HG02981 (cell line): ENCODE results near the gene APOL2.
"Not testable (repeated sequence)": the region's sequence is repeated elsewhere in the genome, so short reads cannot be mapped to it uniquely, and the experiment has no call there.

Experiments used
- ATAC-seq: cut with Tn5 transposase; IDR thresholded peaks from one replicate; pipeline ENCODE4 v1.9.1; 2021; ENCODE audit warnings: mild to moderate bottlenecking, moderate library complexity; ENCODE audit not compliant: unreplicated experiment

APOL2 gene

DNA sequence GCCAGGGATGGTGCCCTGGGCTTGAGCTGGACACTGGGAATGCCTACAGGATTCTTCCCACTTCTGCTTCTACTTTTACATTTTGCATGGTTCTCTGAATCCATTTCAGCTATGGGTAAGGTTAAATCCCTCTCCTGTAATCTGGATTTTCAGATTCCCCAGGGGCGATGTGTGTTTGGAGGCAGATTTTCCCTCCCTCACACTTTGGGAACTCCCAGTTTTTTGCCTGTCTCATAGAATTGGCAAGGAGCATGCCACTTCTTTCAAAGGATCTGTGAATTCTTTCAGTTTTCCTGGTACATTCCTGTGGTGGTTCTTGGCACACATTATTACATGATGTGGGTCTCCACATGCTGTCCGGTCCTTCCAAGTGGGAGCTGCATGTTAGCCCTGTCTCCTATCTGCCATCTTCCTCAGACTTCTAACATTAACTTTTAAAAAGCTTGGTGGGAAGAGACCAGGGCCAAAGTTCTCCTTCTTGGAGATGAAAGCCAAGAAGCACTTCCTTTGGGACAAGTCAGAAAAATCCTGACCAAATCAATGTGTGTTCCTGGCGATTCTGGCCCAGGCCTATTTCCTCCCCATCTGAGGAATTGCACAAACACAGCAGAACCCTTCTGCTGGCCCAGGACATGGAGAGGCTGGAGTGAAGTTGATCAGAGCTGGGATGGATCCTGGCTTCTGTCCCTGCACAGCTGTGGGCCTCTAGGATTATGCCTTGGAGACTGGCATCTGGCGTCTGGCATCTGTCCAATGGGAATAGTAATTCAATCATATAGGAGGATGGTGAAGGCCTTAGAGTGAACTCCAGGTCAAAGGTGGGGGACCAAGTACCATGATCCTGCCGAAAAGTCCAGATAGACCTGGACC is 5.4 kb upstream of the APOL2 start:
- no peak for ATAC-seq

DNA sequence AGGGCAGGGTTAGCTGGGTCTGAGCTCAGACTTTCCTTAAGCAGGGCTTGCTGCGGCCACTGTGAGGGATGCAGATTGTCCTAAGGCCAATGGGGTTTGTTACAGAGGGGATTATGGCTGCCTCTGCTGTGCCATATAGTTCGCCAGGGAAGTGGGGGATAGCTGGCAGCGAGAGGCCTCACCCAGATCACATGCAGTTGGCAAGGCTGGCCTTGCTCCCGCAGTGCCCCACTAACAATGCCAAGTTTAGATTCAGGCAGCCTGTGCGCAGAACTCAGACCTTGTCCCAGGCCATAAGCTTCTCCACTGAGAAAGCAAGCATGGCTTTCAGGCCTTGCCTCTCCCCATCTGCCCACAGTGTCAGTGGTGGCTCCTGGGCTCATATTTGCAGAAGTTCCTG is 4.7 kb upstream of the APOL2 start:
- ATAC-seq = no peak

DNA sequence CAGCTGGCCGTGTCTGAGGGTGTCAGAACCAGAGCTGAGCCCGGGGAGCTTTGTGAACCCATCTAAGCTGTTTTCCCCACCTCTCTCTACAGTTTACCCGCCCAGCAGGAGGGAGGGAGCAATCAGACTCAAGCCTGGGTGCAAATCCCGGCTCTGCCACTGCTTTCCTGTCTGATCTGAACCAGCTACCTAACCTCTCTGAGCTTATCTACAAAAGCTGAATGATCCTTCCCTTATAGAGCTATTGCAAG is 252 bp downstream of the APOL2 start:
- peak; percentile 13 for ATAC-seq

DNA sequence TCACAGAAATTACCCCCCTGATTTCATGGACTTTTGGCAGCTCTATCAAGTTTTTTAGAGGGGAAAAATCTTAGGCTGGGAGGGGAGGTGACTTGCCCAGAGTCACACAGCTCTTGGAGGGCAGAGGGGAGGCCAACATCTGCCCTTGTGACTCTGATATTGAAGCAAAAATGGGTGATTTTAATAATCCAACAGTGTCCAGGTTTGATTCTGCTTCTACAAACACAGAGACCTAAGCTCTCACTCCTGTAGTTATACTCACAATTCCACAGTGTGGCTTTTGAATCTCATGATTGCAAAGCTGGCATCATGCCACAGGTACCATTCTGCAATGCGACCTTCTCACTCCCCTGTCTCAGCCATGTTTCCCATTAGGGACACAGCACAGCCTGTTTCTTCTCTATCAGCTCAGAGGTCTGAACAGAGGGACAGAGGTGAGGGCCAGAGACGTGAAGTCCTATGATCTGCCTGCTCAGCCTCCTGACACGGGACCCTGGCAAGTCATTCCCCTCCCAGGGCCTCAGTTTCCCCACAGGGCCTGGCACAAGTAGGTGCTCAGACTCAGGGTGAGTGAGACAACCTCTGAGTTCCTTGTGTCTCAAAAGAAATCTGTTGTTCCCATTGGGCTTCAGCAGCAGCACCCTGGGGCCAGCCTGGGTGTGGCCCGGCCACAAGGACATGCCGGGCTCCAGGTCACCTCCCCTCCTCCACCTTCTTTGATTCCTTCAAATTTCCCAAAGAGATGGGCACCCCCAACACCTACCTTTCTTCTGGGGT is 766 bp downstream of the APOL2 start:
- ATAC-seq = no peak

DNA sequence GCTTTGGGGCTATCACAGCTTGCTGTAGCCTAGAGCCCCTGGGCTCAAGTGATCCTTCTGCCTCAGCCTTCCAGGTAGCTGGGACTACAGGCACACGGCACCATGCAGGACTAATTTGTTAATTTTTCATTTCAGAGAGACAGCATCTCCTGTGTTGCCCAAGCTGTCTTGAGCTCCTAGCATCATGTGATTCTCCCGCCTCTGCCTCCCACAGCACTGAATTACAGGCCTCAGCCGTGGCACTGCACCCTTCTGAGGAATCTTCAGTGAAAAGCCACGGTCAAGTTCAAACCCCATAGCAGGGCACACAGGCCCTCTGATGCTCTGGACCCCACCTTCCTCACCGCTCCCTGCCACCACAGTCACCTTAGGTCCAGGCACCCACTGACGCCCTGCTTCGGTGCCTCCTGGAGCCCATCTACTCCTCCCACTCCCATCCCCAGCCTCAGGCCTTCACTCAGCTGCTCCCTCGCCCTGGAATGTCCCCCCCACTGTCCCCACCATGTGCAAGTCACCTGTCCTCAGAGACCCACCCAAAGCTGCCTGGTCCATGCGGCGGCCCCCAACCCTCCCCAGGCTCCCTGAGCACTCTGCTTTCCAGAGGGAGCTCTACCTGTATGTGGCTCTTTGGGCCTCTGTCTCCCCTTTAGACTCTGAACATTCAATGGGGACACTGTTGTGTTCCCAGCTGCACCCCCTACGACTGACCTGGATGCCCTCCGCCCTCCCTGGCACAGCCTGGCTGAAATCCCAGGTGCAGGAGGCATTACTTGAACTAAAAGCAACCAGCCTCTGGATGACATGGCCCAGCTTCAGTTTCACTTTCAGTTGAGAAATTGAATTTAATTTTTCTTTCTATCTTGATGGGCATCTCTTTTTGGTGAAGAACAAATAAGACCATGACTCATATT is 1.6 kb downstream of the APOL2 start:
- no peak for ATAC-seq

DNA sequence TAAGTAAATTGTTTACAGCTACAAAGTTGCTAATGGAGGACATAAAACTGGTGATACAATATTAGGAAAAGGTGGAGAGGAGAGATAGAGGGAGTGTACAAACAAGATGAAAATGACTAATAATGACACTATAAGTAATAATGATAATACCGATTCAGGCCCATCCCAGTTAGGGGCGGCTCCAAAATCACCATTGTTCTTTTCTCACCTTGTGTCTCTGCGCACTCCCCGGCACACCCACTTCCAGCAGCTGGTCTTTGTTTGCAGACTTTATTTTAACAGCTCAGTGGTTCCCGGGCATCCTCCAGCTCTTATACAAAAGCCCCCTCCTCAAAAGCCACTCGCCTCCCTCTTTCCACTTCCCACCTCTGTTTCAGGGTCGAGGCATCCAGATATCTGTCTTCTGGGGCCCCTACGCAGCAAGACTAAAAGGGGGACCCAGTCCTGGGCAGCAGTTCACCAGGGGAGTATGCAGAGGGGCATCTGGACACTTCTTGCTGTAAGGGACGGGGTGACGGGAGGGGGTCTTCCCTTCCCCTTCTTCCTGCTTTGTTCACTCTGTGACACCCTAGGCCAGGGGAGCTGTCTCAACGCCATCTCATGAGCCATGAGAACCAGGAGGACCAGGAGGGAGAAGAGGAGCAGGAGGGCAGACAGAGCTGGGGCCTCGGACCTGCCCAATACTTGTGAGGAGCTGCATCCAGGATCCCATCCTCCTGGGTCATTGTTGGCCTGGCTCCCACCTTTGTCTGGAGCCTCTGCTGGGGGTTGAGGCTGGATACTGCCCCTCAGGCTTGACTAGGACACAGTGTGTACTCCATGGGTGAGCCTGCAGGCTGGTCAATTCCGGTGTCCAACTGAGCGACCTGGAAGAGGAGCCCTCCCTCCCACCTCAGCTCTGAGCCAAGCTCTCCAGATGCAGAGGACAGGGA is 2.7 kb downstream of the APOL2 start:
- ATAC-seq = no peak

DNA sequence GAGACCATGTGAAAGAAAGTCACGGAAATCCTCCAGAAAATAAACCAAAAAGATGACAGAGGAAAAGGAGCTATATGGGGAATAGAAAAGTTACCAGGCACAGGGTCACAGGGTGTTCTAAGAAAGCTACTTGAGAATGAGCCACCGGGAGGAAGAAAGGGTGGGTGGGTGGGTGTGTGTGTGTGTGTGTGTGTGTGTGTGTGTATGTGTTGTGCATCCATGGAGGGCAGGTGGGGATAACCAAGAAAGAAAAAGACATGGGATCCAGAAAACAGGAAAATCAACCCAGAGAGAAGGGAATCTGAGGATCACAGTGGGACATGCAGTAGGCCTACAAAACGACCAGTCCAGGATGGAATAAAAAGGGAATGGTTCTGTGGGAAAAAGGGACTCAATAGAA is 3.7 kb downstream of the APOL2 start:
- no peak for ATAC-seq

DNA sequence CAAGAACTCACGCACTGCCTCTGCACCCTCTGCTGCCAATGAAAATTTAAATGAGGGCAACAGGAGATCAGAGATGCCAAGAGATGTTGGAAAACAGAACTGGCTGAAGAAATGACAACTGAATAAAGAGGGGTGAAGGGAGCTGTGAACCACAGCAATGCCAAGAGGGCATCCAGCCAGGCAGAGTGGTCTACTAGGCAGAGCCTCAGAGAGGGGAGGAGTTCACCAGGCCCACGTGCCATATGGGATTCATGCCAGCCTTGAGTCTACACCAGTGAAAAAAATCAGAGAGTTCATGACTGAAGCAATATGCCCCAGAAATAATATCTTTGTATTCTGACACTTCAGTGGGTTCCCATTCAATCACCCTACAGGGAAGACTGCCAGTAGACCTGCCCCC is 4.4 kb downstream of the APOL2 start:
- ATAC-seq = no peak

DNA sequence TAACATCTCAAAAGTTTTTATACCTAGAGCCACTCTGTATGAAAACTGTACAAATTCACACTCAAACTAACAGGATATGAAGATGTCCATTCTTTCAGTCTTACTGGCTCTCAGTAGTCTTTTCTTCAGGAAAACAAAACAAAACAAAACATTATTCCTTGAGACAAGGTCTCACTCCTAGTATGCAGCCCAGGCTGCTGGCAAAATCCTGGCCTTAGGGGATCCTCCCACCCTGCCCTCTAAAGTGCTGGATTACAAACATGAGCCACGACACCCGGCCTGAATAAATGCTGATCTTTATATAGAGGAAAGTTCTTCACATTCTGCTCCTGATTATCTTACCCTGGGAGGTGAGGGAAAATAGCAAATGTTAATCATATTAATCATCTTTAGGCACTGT is 5.1 kb downstream of the APOL2 start:
- no peak for ATAC-seq

DNA sequence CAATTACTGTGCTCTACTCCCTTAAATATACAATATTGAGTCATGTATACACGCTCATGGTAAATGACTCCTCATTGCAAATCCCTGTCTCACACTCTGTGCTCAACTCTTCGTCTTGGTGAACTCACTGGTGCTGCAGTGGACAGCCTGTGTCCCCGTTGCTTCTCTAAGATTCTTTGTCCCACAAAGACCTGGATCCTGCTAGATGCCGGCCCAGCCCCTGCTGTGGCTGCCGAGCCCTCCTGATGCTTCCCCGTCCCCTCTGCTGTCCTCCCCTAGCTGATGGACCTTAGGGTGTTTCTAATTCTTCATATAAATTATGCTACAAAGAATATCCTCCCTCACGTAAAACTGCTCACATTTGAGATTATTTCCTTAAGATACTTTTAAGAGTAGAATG is 5.5 kb downstream of the APOL2 start:
- no peak for ATAC-seq

DNA sequence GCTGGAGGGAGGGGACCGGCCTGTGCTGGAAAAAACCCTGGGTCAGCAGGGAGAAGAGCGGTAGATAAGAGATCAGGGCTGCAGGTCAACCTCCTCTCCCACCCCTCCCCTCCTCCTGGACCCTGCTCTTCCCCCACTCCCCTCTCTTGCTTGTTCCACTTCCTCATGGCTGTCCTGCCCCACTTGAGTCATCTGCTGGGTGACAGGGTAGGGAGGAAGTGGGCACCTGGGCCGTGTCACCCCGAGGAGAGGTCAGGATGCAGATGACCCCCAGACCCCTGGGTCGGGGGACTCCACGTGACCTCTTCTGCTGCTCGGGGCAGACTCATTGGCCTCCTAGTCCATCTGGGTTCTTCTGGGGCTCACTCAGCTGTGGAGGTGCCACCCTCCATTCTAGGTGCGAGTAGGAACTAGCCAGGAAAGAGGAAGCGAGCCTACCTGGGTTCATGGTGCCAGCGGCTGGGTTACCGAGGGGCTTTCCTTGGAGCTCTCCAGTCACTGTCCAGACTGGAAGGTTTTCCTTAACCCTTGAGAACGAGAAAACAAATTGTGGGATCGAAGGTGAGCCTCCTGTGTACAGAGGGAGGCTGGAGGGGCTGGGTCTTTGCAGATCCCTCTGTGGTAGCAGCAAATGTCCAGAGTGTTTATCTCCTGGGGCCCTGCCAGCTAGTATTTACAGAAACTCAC is 6.5 kb downstream of the APOL2 start:
- no peak for ATAC-seq

DNA sequence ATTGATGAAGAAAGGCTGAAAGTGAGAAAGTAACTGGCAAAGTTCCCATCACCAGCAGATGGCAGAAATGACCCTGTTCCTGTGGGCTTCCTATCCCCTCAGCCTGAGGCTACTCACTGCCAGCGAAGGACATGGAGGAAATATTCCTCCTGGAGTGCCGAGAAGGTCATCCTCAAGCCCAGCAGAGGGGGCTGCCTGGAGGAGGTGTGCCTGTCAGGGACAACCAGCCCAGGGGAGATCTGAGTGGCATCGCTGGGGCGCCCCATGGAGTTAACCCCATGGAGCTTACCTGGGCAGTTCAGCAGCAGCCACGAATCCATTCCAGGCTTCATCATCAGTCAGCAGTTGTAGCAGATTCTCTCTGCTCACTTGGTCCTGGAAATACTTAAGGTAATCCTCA is 8.3 kb downstream of the APOL2 start:
- not testable (repeated sequence) for ATAC-seq

DNA sequence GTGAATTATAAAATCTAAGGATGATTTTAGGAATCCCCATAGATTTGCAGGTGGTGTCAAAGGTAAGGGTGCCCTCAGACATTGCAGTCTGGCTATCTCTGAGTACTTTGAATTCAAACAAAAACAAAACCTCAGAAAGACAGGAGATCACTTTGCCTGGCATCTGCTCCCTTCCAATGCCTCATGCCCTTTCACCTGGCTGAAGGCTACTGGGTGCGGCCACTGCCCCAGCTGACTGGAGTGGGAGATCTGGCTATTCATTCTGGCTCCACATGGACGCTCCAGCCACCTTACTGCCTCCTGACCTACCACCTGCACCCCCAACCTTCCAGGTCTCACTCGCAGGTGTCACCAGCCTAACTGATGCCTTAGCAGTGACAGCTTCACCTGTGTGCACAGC is 9.7 kb downstream of the APOL2 start:
- ATAC-seq = not testable (repeated sequence)

DNA sequence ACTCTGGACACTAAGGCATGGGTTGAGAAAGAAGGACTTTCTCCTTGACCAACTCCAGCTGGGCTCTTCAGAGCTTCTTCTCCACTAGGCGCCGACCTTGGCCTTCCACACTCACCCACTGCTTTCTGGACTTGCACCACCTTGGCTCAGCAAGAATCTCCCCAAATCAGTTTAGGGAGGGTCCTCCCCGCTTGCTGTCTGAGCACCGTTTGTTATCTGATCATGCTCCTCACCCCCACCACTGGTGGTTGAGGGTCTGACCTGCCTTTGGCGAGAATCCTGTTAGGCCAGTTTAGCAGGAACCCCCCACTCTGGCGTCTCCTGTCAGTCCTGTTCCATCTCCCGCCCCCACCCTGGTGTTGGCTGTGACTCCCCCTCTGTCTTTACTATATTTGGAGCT is 10.4 kb downstream of the APOL2 start:
- ATAC-seq = no peak

DNA sequence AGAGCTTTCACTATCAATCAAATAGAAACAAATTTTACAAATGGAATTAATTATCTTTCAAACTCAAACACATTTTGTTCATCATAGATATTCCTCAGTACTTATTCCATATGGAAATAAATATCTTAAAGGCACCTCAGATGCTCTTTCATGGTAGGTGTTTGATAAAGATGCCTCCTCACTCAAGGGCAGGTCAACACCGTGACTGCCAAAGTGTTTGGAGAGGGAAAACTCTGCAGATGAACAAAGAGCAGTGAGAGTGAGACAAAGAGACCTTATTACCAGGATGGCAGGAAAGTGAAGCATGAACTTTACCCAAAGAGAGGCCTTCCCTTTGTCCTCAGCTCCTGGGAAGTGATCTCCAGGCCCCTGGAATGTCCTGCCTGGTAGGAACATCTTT is 11.0 kb downstream of the APOL2 start:
- ATAC-seq = not testable (repeated sequence)

DNA sequence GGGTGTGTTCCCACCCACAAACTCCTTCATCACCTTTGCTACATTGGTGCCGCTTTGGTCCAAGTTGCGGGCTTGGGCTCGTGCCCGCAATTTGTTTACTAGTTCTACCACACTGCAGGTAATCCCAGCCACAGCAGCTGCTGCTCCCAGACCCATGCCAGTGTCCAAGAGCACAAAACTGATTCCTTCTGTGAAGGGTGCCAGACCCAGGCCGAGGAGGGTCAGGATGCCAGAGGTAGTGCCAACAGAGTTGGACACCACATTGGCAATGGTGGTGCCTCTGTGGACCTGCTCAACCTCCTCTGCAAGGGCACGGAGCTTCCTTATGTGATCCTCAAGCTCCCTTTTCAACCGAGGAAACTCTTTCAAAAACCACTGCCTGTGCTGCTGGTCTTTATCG is 11.5 kb downstream of the APOL2 start:
- ATAC-seq = no peak

DNA sequence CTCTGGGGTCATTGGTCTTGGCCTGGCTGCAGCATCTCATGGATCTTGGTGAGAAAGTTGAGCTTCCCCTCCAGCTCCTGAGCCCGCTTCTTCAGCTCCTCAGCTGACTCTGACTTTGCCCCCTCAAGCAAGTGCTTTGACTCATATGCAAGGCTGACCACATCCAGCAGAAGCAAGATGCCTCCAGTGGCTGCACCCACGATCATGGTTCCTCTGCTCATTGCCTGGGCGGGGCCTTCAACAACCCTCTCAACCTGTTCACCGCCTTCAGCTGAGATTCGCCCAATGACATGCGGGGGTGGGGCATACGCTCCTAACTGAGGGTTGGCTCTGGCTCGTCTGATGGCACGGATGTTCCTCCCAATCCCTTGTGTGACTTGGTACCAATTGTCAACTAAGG is 11.9 kb downstream of the APOL2 start:
- ATAC-seq = no peak

DNA sequence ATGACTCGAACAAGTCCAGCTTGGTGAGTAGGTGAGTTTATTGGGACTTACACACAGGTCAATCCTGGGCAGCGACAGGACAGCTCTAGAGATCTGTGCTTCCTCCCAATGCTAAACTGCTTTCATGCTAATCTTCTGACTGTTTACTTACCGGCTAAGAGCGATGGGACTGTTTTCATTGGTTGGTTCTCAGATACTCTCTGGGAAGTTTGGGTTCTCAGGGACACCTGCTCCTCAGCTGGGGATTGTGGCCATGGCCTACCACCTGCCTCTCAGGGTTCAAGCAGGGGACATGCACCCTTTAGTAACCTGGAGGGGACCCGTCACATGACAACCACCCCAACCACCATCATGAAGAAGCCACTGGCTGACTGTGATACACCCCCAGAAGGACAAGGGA is 13.1 kb downstream of the APOL2 start:
- ATAC-seq = no peak

DNA sequence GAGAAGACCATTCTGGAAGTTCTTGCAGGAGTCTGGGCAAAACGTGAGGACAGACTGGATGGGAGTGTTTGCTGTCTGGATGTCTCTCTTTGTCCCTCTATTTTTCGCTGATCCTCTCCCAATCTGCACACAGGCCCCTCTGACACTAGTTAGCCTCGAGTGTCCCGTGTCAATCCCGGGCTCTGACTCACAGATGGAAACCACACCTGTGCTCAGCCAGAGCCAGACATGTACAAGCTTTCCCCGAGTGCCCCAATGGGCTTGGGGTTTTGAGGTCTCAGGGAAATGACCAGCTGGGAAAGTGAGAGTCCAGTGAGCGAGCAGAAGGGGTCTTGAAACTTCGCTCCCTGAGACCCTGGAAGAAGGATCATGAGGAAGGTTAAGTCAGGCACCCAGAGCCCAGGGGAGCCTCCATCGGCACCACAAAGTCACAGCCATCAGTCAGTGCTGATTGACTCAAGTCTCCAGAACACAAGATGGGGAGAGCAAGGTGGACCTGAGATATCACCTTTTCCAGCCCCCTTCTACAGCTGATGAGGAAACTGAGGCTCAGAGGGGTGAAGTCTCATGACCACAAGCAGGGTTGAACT is 13.9 kb downstream of the APOL2 start:
- no peak for ATAC-seq

DNA sequence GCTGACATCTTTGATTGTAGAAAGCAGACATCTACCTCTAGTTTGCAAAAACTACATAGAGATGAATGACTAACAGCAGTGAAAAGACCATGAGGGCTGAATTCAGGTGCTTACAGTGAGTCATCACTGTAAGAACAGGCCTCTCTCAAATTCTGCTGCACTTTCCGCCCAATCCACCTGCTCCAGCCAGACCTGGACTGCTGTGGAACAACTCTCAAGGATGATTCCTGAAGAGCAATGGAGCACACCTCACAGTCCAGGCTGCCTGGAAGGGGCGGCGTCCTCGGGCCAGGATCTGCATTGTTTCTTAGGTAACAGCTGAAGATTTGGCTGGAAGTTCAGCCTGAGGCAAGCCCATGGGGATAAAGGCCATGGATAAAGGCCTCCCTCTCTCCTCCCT is 15.1 kb downstream of the APOL2 start:
- ATAC-seq = no peak
